ENCODE results near the gene CDK8.

CDK8 gene

GRCh38 chr13:26382366-26382765 lies 128.4 kb downstream of the CDK8 start:
- no peaks in the 10 kb centered on the region for H3K27me3 ChIP-seq (ENCODE audit: insufficient read depth, low read length, poor library complexity)
- DNase-seq = no peak
- no peaks in the 10 kb centered on the region for H3K79me2 ChIP-seq (ENCODE audit: control insufficient read depth, insufficient read depth, low read length)
- no peak overlapping the region for H4K5ac ChIP-seq (ENCODE audit: low read length)
- no peak overlapping the region for H3K27ac ChIP-seq (ENCODE audit: low read depth, low read length)
- no peak overlapping the region for H3K4ac ChIP-seq (ENCODE audit: low read depth, low read length)
- no peak overlapping the region for H3K9ac ChIP-seq (ENCODE audit: low read length)
- H4K8ac ChIP-seq (ENCODE audit: low read depth, low read length) = no peak overlapping the region
- H3K56ac ChIP-seq (ENCODE audit: low read length) = no peak overlapping the region
- no peak overlapping the region for H2BK15ac ChIP-seq (replicated peaks; ENCODE audit: low read depth)
- H3K4me2 ChIP-seq (ENCODE audit: low read length) = no peak overlapping the region
- H3K18ac ChIP-seq (ENCODE audit: low read length) = no peak overlapping the region
- no peak overlapping the region for H3K4me3 ChIP-seq (ENCODE audit: low read length)
- no peaks in the 10 kb centered on the region for H3K79me1 ChIP-seq (ENCODE audit: low read length)
- H2AK5ac ChIP-seq (ENCODE audit: low read length) = no peak overlapping the region
- H3K4me1 ChIP-seq (ENCODE audit: control insufficient read depth, low read depth, low read length) = no peaks in the 10 kb centered on the region
- H2BK5ac ChIP-seq (ENCODE audit: low read length) = no peak overlapping the region
- WGBS (ENCODE audit: extremely low coverage, insufficient coverage, low lambda C conversion rate) = no CpG with 5 or more reads among the region's 2 CpGs
- no peak overlapping the region for H2BK120ac ChIP-seq (ENCODE audit: low read depth, low read length)
- no peak overlapping the region for H3K23ac ChIP-seq (ENCODE audit: low read length)
- no peaks in the 10 kb centered on the region for H3K36me3 ChIP-seq (ENCODE audit: control insufficient read depth, insufficient read depth, low read length)

GRCh38 chr13:26382835-26383234 lies 128.9 kb downstream of the CDK8 start:
- DNase-seq = no peak
- Histone ChIP-seq H3K9ac (ENCODE audit: low read length) (no peak overlapping the region), H2AK5ac (ENCODE audit: low read length) (no peak overlapping the region), H3K27me3 (ENCODE audit: insufficient read depth, low read length, poor library complexity) (no peaks in the 10 kb centered on the region), H3K79me2 (ENCODE audit: control insufficient read depth, insufficient read depth, low read length) (no peaks in the 10 kb centered on the region), H3K18ac (ENCODE audit: low read length) (no peak overlapping the region), H3K36me3 (ENCODE audit: control insufficient read depth, insufficient read depth, low read length) (no peaks in the 10 kb centered on the region), H3K79me1 (ENCODE audit: low read length) (no peaks in the 10 kb centered on the region), H3K4me1 (ENCODE audit: control insufficient read depth, low read depth, low read length) (no peaks in the 10 kb centered on the region), H3K27ac (ENCODE audit: low read depth, low read length) (no peak overlapping the region), H3K4ac (ENCODE audit: low read depth, low read length) (no peak overlapping the region), H3K23ac (ENCODE audit: low read length) (no peak overlapping the region), H3K4me3 (ENCODE audit: low read length) (no peak overlapping the region), H3K56ac (ENCODE audit: low read length) (no peak overlapping the region), H2BK5ac (ENCODE audit: low read length) (no peak overlapping the region), H3K4me2 (ENCODE audit: low read length) (no peak overlapping the region), H4K5ac (ENCODE audit: low read length) (no peak overlapping the region), H4K8ac (ENCODE audit: low read depth, low read length) (no peak overlapping the region), H2BK15ac (replicated peaks; ENCODE audit: low read depth) (no peak overlapping the region), H2BK120ac (ENCODE audit: low read depth, low read length) (no peak overlapping the region)
- WGBS (ENCODE audit: extremely low coverage, insufficient coverage, low lambda C conversion rate) = no CpG with 5 or more reads among the region's 4 CpGs

- no peaks in the 10 kb centered on the region for H3K79me2 ChIP-seq (ENCODE audit: control insufficient read depth, insufficient read depth, low read length)
- no peak overlapping the region for H3K27ac ChIP-seq (ENCODE audit: low read depth, low read length)
- H2BK15ac ChIP-seq (replicated peaks; ENCODE audit: low read depth) = no peak overlapping the region
- H3K36me3 ChIP-seq (ENCODE audit: control insufficient read depth, insufficient read depth, low read length) = no peaks in the 10 kb centered on the region
- no peak overlapping the region for H3K23ac ChIP-seq (ENCODE audit: low read length)
- no peak overlapping the region for H3K9ac ChIP-seq (ENCODE audit: low read length)
- H4K8ac ChIP-seq (ENCODE audit: low read depth, low read length) = no peak overlapping the region
- H3K56ac ChIP-seq (ENCODE audit: low read length) = no peak overlapping the region
- no peak overlapping the region for H2BK120ac ChIP-seq (ENCODE audit: low read depth, low read length)
- H3K4me1 ChIP-seq (ENCODE audit: control insufficient read depth, low read depth, low read length) = no peaks in the 10 kb centered on the region
- H3K18ac ChIP-seq (ENCODE audit: low read length) = no peak overlapping the region
- no peak for DNase-seq
- WGBS (ENCODE audit: extremely low coverage, insufficient coverage, low lambda C conversion rate) = no CpG with 5 or more reads among the region's 1 CpG
- H2AK5ac ChIP-seq (ENCODE audit: low read length) = no peak overlapping the region
- H3K4me2 ChIP-seq (ENCODE audit: low read length) = no peak overlapping the region
- no peak overlapping the region for H2BK5ac ChIP-seq (ENCODE audit: low read length)
- H4K5ac ChIP-seq (ENCODE audit: low read length) = no peak overlapping the region
- no peaks in the 10 kb centered on the region for H3K79me1 ChIP-seq (ENCODE audit: low read length)
- H3K4ac ChIP-seq (ENCODE audit: low read depth, low read length) = no peak overlapping the region
- H3K27me3 ChIP-seq (ENCODE audit: insufficient read depth, low read length, poor library complexity) = no peaks in the 10 kb centered on the region
- no peak overlapping the region for H3K4me3 ChIP-seq (ENCODE audit: low read length)
Measured at GRCh38 chr13:26384587-26384986, 130.7 kb downstream of the CDK8 start.

GRCh38 chr13:26386026-26386425 lies 132.1 kb downstream of the CDK8 start:
- WGBS (ENCODE audit: extremely low coverage, insufficient coverage, low lambda C conversion rate) = no CpG with 5 or more reads among the region's 1 CpG
- H4K8ac ChIP-seq (ENCODE audit: low read depth, low read length) = no peak overlapping the region
- H3K4me3 ChIP-seq (ENCODE audit: low read length) = no peak overlapping the region
- no peak for DNase-seq
- no peaks in the 10 kb centered on the region for H3K27me3 ChIP-seq (ENCODE audit: insufficient read depth, low read length, poor library complexity)
- no peak overlapping the region for H3K9ac ChIP-seq (ENCODE audit: low read length)
- no peak overlapping the region for H4K5ac ChIP-seq (ENCODE audit: low read length)
- no peak overlapping the region for H3K4me2 ChIP-seq (ENCODE audit: low read length)
- H3K56ac ChIP-seq (ENCODE audit: low read length) = no peak overlapping the region
- no peak overlapping the region for H3K4ac ChIP-seq (ENCODE audit: low read depth, low read length)
- no peaks in the 10 kb centered on the region for H3K79me1 ChIP-seq (ENCODE audit: low read length)
- H2AK5ac ChIP-seq (ENCODE audit: low read length) = no peak overlapping the region
- H3K4me1 ChIP-seq (ENCODE audit: control insufficient read depth, low read depth, low read length) = no peaks in the 10 kb centered on the region
- no peaks in the 10 kb centered on the region for H3K79me2 ChIP-seq (ENCODE audit: control insufficient read depth, insufficient read depth, low read length)
- no peak overlapping the region for H3K23ac ChIP-seq (ENCODE audit: low read length)
- H3K27ac ChIP-seq (ENCODE audit: low read depth, low read length) = no peak overlapping the region
- no peak overlapping the region for H2BK15ac ChIP-seq (replicated peaks; ENCODE audit: low read depth)
- no peak overlapping the region for H3K18ac ChIP-seq (ENCODE audit: low read length)
- no peaks in the 10 kb centered on the region for H3K36me3 ChIP-seq (ENCODE audit: control insufficient read depth, insufficient read depth, low read length)
- no peak overlapping the region for H2BK5ac ChIP-seq (ENCODE audit: low read length)
- H2BK120ac ChIP-seq (ENCODE audit: low read depth, low read length) = no peak overlapping the region

GRCh38 chr13:26390203-26390602 lies 136.3 kb downstream of the CDK8 start:
- Histone ChIP-seq H3K56ac (ENCODE audit: low read length) (no peak overlapping the region), H2BK120ac (ENCODE audit: low read depth, low read length) (no peak overlapping the region), H3K27ac (ENCODE audit: low read depth, low read length) (no peak overlapping the region), H3K4me3 (ENCODE audit: low read length) (no peak overlapping the region), H3K23ac (ENCODE audit: low read length) (no peak overlapping the region), H3K79me2 (ENCODE audit: control insufficient read depth, insufficient read depth, low read length) (no peaks in the 10 kb centered on the region), H3K4me1 (ENCODE audit: control insufficient read depth, low read depth, low read length) (no peaks in the 10 kb centered on the region), H4K5ac (ENCODE audit: low read length) (no peak overlapping the region), H3K36me3 (ENCODE audit: control insufficient read depth, insufficient read depth, low read length) (no peaks in the 10 kb centered on the region), H3K27me3 (ENCODE audit: insufficient read depth, low read length, poor library complexity) (no peaks in the 10 kb centered on the region), H2BK5ac (ENCODE audit: low read length) (no peak overlapping the region), H3K18ac (ENCODE audit: low read length) (no peak overlapping the region), H3K4ac (ENCODE audit: low read depth, low read length) (no peak overlapping the region), H3K9ac (ENCODE audit: low read length) (no peak overlapping the region), H2AK5ac (ENCODE audit: low read length) (no peak overlapping the region), H3K79me1 (ENCODE audit: low read length) (no peaks in the 10 kb centered on the region), H2BK15ac (replicated peaks; ENCODE audit: low read depth) (no peak overlapping the region), H4K8ac (ENCODE audit: low read depth, low read length) (no peak overlapping the region), H3K4me2 (ENCODE audit: low read length) (no peak overlapping the region)
- WGBS (ENCODE audit: extremely low coverage, insufficient coverage, low lambda C conversion rate) = no CpG with 5 or more reads among the region's 3 CpGs
- no peak for DNase-seq

GRCh38 chr13:26400545-26400944 lies 146.6 kb downstream of the CDK8 start:
- Histone ChIP-seq H3K23ac (ENCODE audit: low read length) (no peak overlapping the region), H3K4me3 (ENCODE audit: low read length) (no peak overlapping the region), H3K18ac (ENCODE audit: low read length) (no peak overlapping the region), H3K27ac (ENCODE audit: low read depth, low read length) (no peak overlapping the region), H3K9ac (ENCODE audit: low read length) (no peak overlapping the region), H2BK5ac (ENCODE audit: low read length) (no peak overlapping the region), H3K79me2 (ENCODE audit: control insufficient read depth, insufficient read depth, low read length) (no peaks in the 10 kb centered on the region), H3K4me1 (ENCODE audit: control insufficient read depth, low read depth, low read length) (no peaks in the 10 kb centered on the region), H3K27me3 (ENCODE audit: insufficient read depth, low read length, poor library complexity) (no peaks in the 10 kb centered on the region), H3K36me3 (ENCODE audit: control insufficient read depth, insufficient read depth, low read length) (no peaks in the 10 kb centered on the region), H3K79me1 (ENCODE audit: low read length) (no peaks in the 10 kb centered on the region), H2BK15ac (replicated peaks; ENCODE audit: low read depth) (no peak overlapping the region), H2AK5ac (ENCODE audit: low read length) (no peak overlapping the region), H3K4ac (ENCODE audit: low read depth, low read length) (no peak overlapping the region), H4K8ac (ENCODE audit: low read depth, low read length) (no peak overlapping the region), H3K4me2 (ENCODE audit: low read length) (no peak overlapping the region), H4K5ac (ENCODE audit: low read length) (no peak overlapping the region), H2BK120ac (ENCODE audit: low read depth, low read length) (no peak overlapping the region), H3K56ac (ENCODE audit: low read length) (no peak overlapping the region)
- WGBS (ENCODE audit: extremely low coverage, insufficient coverage, low lambda C conversion rate) = no CpG with 5 or more reads among the region's 1 CpG
- no peak for DNase-seq
